HG03045 (cell line): ENCODE results near the gene DISP1.

Experiments
- ATAC-seq: cut with Tn5 transposase; IDR thresholded peaks from one replicate; pipeline ENCODE4 v1.9.1; 2021; ENCODE audit warnings: mild to moderate bottlenecking, moderate library complexity; ENCODE audit not compliant: unreplicated experiment

DISP1 gene

GRCh38 chr1:222814536-222815439, at the start of gene DISP1:
TSS of gene DISP1 (plus strand) at chr1:222815039. CDS start at chr1:222942824, 127,785 bp downstream.
- ATAC-seq: peak; percentile 96

GRCh38 chr1:222767152-222767571, 47.7 kb upstream of the DISP1 start:
- ATAC-seq: no peak

- ATAC-seq: no peak
Measured at GRCh38 chr1:222768592-222768991, 46.2 kb upstream of the DISP1 start.

- no peak for ATAC-seq
Measured at GRCh38 chr1:222769181-222769580, 45.7 kb upstream of the DISP1 start.

GRCh38 chr1:222769971-222770620, 44.7 kb upstream of the DISP1 start:
- ATAC-seq: no peak

GRCh38 chr1:222772996-222773379, 41.9 kb upstream of the DISP1 start:
- peak; percentile 78 for ATAC-seq

- no peak for ATAC-seq
Measured at GRCh38 chr1:222777463-222777862, 37.4 kb upstream of the DISP1 start.

GRCh38 chr1:222777977-222778376, 36.9 kb upstream of the DISP1 start:
- no peak for ATAC-seq

GRCh38 chr1:222781251-222781650, 33.6 kb upstream of the DISP1 start:
- peak; percentile 47 for ATAC-seq

- ATAC-seq: no peak
Measured at GRCh38 chr1:222783051-222783450, 31.8 kb upstream of the DISP1 start.

- no peak for ATAC-seq
Measured at GRCh38 chr1:222784371-222784770, 30.5 kb upstream of the DISP1 start.

- ATAC-seq: no peak
Measured at GRCh38 chr1:222784916-222785315, 29.9 kb upstream of the DISP1 start.

- no peak for ATAC-seq
Measured at GRCh38 chr1:222785529-222785928, 29.3 kb upstream of the DISP1 start.

- no peak for ATAC-seq
Measured at GRCh38 chr1:222786121-222786520, 28.7 kb upstream of the DISP1 start.

- no peak for ATAC-seq
Measured at GRCh38 chr1:222787729-222788128, 27.1 kb upstream of the DISP1 start.

GRCh38 chr1:222788402-222789156, 26.3 kb upstream of the DISP1 start:
- ATAC-seq: no peak

GRCh38 chr1:222790115-222790514, 24.7 kb upstream of the DISP1 start:
- ATAC-seq: no peak

- no peak for ATAC-seq
Measured at GRCh38 chr1:222790520-222790919, 24.3 kb upstream of the DISP1 start.

- ATAC-seq: no peak
Measured at GRCh38 chr1:222791006-222791710, 23.7 kb upstream of the DISP1 start.

GRCh38 chr1:222792744-222793143, 22.1 kb upstream of the DISP1 start:
- no peak for ATAC-seq
